Hepatic stellate cell (primary cell): ENCODE data around the gene PLXDC2.
"Not testable (repeated sequence)": the region's sequence is repeated elsewhere in the genome, so short reads cannot be mapped to it uniquely, and the experiment has no call there.

Experiments used
- DNase-seq: peaks from one replicate; pipeline ENCODE4 v3.0.0; 2011; ENCODE audit warnings: low spot score

The PLXDC2 gene

GRCh38 chr10:19979628-19980027, 163.4 kb downstream of the PLXDC2 start:
- DNase-seq = no peak

- DNase-seq = no peak
Observed at GRCh38 chr10:19983880-19984565, 167.8 kb downstream of the PLXDC2 start.

- no peak for DNase-seq
Observed at GRCh38 chr10:19985745-19986144, 169.5 kb downstream of the PLXDC2 start.

- DNase-seq = no peak
Observed at GRCh38 chr10:19986591-19986990, 170.4 kb downstream of the PLXDC2 start.

GRCh38 chr10:19987931-19988330, 171.7 kb downstream of the PLXDC2 start:
- DNase-seq = no peak

- no peak for DNase-seq
Observed at GRCh38 chr10:19993714-19994315, 177.6 kb downstream of the PLXDC2 start.

GRCh38 chr10:19998482-19998881, 182.2 kb downstream of the PLXDC2 start:
- no peak for DNase-seq

GRCh38 chr10:19999431-19999830, 183.2 kb downstream of the PLXDC2 start:
- no peak for DNase-seq

- not testable (repeated sequence) for DNase-seq
Observed at GRCh38 chr10:20002026-20002425, 185.8 kb downstream of the PLXDC2 start.

- DNase-seq = no peak
Observed at GRCh38 chr10:20002657-20003056, 186.4 kb downstream of the PLXDC2 start.

GRCh38 chr10:20004087-20004523, 187.9 kb downstream of the PLXDC2 start:
- no peak for DNase-seq

GRCh38 chr10:20005638-20006037, 189.4 kb downstream of the PLXDC2 start:
- no peak for DNase-seq

GRCh38 chr10:20006169-20006870, 190.1 kb downstream of the PLXDC2 start:
- DNase-seq = no peak

- no peak for DNase-seq
Observed at GRCh38 chr10:20007426-20007825, 191.2 kb downstream of the PLXDC2 start.

- DNase-seq = no peak
Observed at GRCh38 chr10:20013991-20014750, 197.9 kb downstream of the PLXDC2 start.

- DNase-seq = no peak
Observed at GRCh38 chr10:20017961-20018360, 201.7 kb downstream of the PLXDC2 start.

GRCh38 chr10:20020677-20021076, 204.4 kb downstream of the PLXDC2 start:
- no peak for DNase-seq

- no peak for DNase-seq
Observed at GRCh38 chr10:20029523-20029922, 213.3 kb downstream of the PLXDC2 start.

- DNase-seq = no peak
Observed at GRCh38 chr10:20033476-20033875, 217.2 kb downstream of the PLXDC2 start.

GRCh38 chr10:20034732-20035131, 218.5 kb downstream of the PLXDC2 start:
- DNase-seq = no peak

GRCh38 chr10:20040012-20040411, 223.8 kb downstream of the PLXDC2 start:
- no peak for DNase-seq

- no peak for DNase-seq
Observed at GRCh38 chr10:20041931-20042330, 225.7 kb downstream of the PLXDC2 start.
